Neural progenitor cell (in vitro differentiated cells): ENCODE results near the gene NPC1. TPM values are rescaled to one million over a fixed set of nuclear protein-coding genes. Genes with fewer than 3 reads are reported as not detected.

Source experiments
- DNase-seq: peaks from one replicate; pipeline ENCODE4 v3.0.0-alpha.2; 2016; ENCODE audit warnings: low spot score
- H2AFZ ChIP-seq: fragments of 200-600 bp; sonication (generic); replicated peaks from 2 replicates; pipeline ENCODE4 v1.6.1; 2016; ENCODE audit warnings: antibody characterized with exemption
- H3F3A ChIP-seq: fragments of 200-600 bp; sonication (generic); 2 replicates; pipeline ENCODE4 v1.6.1; 2016; ENCODE audit warnings: antibody characterized with exemption, low read depth
- H3K27ac ChIP-seq: fragments of 200-600 bp; sonication (generic); 2 replicates; pipeline ENCODE4 v1.5.1; 2016; ENCODE audit warnings: mild to moderate bottlenecking
- H3K27me3 ChIP-seq: fragments of 200-600 bp; sonication (generic); 2 replicates; pipeline ENCODE4 v1.6.1; 2016; ENCODE audit warnings: mild to moderate bottlenecking, moderate library complexity
- H3K36me3 ChIP-seq: fragments of 200-600 bp; sonication (generic); 2 replicates; pipeline ENCODE4 v1.5.1; 2016
- H3K4me1 ChIP-seq: fragments of 200-600 bp; sonication (generic); 2 replicates; pipeline ENCODE4 v1.6.1; 2016; ENCODE audit warnings: mixed run types
- H3K4me2 ChIP-seq: fragments of 200-600 bp; sonication (generic); 2 replicates; pipeline ENCODE4 v1.6.1; 2016
- H3K4me3 ChIP-seq: fragments of 200-600 bp; sonication (generic); 2 replicates; pipeline ENCODE4 v1.5.1; 2016
- H3K79me2 ChIP-seq: fragments of 200-600 bp; sonication (generic); 2 replicates; pipeline ENCODE4 v1.6.1; 2016; ENCODE audit warnings: low read depth
- H3K9ac ChIP-seq: fragments of 200-600 bp; sonication (generic); 2 replicates; pipeline ENCODE4 v1.6.1; 2016
- H3K9me3 ChIP-seq: fragments of 200-600 bp; sonication (generic); 2 replicates; pipeline ENCODE4 v1.5.1; 2016; ENCODE audit warnings: low read depth
- H4K20me1 ChIP-seq: fragments of 200-600 bp; sonication (generic); 2 replicates; pipeline ENCODE4 v1.6.1; 2016; ENCODE audit warnings: low read depth
- H3K27ac Mint-ChIP-seq: 3 replicates; pipeline ENCODE4 v1.8.0; 2021; ENCODE audit warnings: mixed read lengths
- H3K27me3 Mint-ChIP-seq: 2 replicates; pipeline ENCODE4 v1.8.0; 2022; ENCODE audit warnings: low read depth, mild to moderate bottlenecking, inconsistent platforms, moderate library complexity, mixed read lengths; ENCODE audit not compliant: insufficient read depth
- H3K36me3 Mint-ChIP-seq: 3 replicates; pipeline ENCODE4 v1.8.0; 2021; ENCODE audit warnings: mixed read lengths
- H3K4me1 Mint-ChIP-seq: 3 replicates; pipeline ENCODE4 v1.8.0; 2021; ENCODE audit warnings: mixed read lengths
- H3K4me3 Mint-ChIP-seq: 3 replicates; pipeline ENCODE4 v1.8.0; 2021; ENCODE audit warnings: mild to moderate bottlenecking, moderate library complexity, mixed read lengths
- H3K9me3 Mint-ChIP-seq: 3 replicates; pipeline ENCODE4 v1.8.0; 2020; ENCODE audit warnings: mixed read lengths
- CTCF ChIP-seq: fragments of 200-600 bp; sonication (generic); IDR thresholded peaks from 2 replicates; pipeline ENCODE4 v1.5.1; 2017; ENCODE audit warnings: antibody characterized with exemption, mild to moderate bottlenecking
- EZH2 ChIP-seq: fragments of 200-600 bp; sonication (generic); IDR thresholded peaks from 2 replicates; pipeline ENCODE4 v1.6.1; 2017; ENCODE audit warnings: antibody characterized with exemption, mild to moderate bottlenecking, moderate library complexity
- EZH2phosphoT487 ChIP-seq: fragments of 200-600 bp; sonication (generic); IDR thresholded peaks from 2 replicates; pipeline ENCODE4 v1.6.1; 2017; ENCODE audit warnings: antibody characterized with exemption
- total RNA-seq: library from RNA; depleted of rRNA; stranded (reverse); fragments of >200 nt; gene quantifications from 2 replicates; pipeline ENCODE4 v1.2.3, GENCODE V29; 2015; ENCODE audit warnings: low replicate concordance

Gene NPC1
- total RNA-seq, 1 donor from 2014 or later, result 20.9 TPM

DNA sequence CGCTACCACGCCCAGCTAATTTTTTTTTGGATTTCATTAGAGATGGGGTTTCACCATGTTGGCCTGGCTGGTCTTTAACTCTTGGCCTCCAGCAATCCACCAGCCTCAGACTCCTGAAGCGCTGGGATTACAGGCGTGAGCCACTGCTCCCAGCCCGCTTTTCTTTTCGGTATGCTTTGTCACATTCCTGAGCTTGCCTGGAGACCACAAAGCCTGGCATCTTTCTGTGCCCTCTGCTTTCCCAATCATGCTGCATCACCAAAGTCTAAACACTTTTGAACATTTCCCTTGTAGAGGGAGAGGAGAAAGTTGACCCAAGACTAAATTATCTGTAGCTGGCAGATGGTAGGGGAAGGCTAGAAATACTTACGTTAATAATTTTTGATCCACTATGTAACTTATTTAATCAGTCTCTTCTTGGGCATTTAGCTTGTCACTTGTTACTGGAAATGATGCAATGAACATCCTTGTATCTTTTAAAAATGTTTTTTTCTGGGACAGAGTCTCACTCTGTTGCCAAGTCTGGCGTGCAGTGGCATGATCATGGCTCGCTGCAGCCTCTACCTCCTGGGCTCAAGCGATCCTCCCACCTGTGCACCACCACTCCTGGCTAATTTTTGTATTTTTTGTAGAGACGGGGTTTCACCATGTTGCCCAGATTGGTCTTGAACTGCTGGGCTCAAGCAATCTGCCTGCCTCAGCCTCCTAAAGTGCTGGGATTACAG lies 2.7 kb upstream of the NPC1 start:
- Histone ChIP-seq H3K9ac (no peak overlapping the region), H2AFZ (peak overlapping the region; percentile 46), H3K27ac (no peak overlapping the region), H3K9me3 (no peaks in the 10 kb centered on the region), H3K4me1 (peaks cover 16% of the 10 kb centered on the region), H3K79me2 (peaks cover 20% of the 10 kb centered on the region), H3K36me3 (no peaks in the 10 kb centered on the region), H3K4me2 (no peak overlapping the region), H3F3A (peaks cover 22% of the 10 kb centered on the region), H3K4me3 (no peak overlapping the region), H3K27me3 (peaks cover 6% of the 10 kb centered on the region), H4K20me1 (peaks cover 9% of the 10 kb centered on the region)
- H3K4me1 Mint-ChIP-seq, result peaks cover 19% of the 10 kb centered on the region
- no peaks in the 10 kb centered on the region for H3K36me3 Mint-ChIP-seq
- H3K9me3 Mint-ChIP-seq, result no peaks in the 10 kb centered on the region
- TF ChIP-seq EZH2, result no peak
- TF ChIP-seq EZH2phosphoT487, result no peak
- TF ChIP-seq CTCF, result no peak
- peaks cover 6% of the 10 kb centered on the region for H3K27me3 Mint-ChIP-seq
- no peak overlapping the region for H3K27ac Mint-ChIP-seq
- H3K4me3 Mint-ChIP-seq, result no peak overlapping the region
- peak; percentile 58 for DNase-seq

GRCh38 chr18:23587220-23587642 lies 925 bp upstream of the NPC1 start:
- H3K4me3 Mint-ChIP-seq, result peak overlapping the region; percentile 98
- H2AFZ ChIP-seq, result peak overlapping the region; percentile 55
- H3K36me3 Mint-ChIP-seq, result no peaks in the 10 kb centered on the region
- peaks cover 30% of the 10 kb centered on the region for H3K4me1 Mint-ChIP-seq
- TF ChIP-seq EZH2 (no peak), CTCF (no peak), EZH2phosphoT487 (no peak)
- peaks cover 9% of the 10 kb centered on the region for H4K20me1 ChIP-seq
- no peaks in the 10 kb centered on the region for H3K9me3 Mint-ChIP-seq
- peak overlapping the region; percentile 86 for H3K4me2 ChIP-seq
- peaks cover 26% of the 10 kb centered on the region for H3K4me1 ChIP-seq
- no peak for DNase-seq
- no peak overlapping the region for H3K9ac ChIP-seq
- no peaks in the 10 kb centered on the region for H3K36me3 ChIP-seq
- H3K4me3 ChIP-seq, result peak overlapping the region; percentile 73
- peaks cover 36% of the 10 kb centered on the region for H3K79me2 ChIP-seq
- no peak overlapping the region for H3K27ac ChIP-seq
- H3F3A ChIP-seq, result peaks cover 22% of the 10 kb centered on the region
- H3K27me3 Mint-ChIP-seq, result peaks cover 6% of the 10 kb centered on the region
- H3K27ac Mint-ChIP-seq, result peak overlapping the region; percentile 87
- H3K9me3 ChIP-seq, result no peaks in the 10 kb centered on the region
- peaks cover 6% of the 10 kb centered on the region for H3K27me3 ChIP-seq

DNA sequence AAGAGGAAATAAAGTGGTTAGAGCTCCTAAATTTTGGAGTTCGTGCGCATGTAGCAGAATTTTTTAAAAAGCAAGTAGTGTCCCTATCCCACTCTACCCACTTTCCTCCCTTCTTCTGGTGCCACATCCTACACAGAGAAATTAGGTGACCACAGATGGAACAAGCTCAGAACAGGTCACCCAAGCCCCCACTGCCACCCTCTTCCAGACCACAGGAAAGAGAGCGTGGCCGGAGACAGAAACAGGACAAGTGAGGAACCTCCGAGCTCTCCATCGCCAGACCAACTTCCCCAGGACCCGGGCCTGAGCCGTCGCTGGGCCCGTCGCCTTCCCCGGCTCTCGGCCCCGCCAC lies 433 bp downstream of the NPC1 start:
- Histone ChIP-seq H2AFZ (peak overlapping the region; percentile 90), H3F3A (peaks cover 22% of the 10 kb centered on the region)

More for the DNA sequence above, 433 bp downstream of the NPC1 start:
- H3K27me3 Mint-ChIP-seq, result peaks cover 2% of the 10 kb centered on the region
- Histone ChIP-seq H3K4me2 (peak overlapping the region; percentile 86), H3K4me1 (peaks cover 26% of the 10 kb centered on the region), H3K9me3 (no peaks in the 10 kb centered on the region), H3K36me3 (no peaks in the 10 kb centered on the region), H3K27me3 (peaks cover 6% of the 10 kb centered on the region), H3K4me3 (peak overlapping the region; percentile 73), H3K79me2 (peaks cover 50% of the 10 kb centered on the region), H3K9ac (peak overlapping the region; percentile 63), H3K27ac (peak overlapping the region; percentile 95), H4K20me1 (peaks cover 9% of the 10 kb centered on the region)
- peak overlapping the region; percentile 98 for H3K4me3 Mint-ChIP-seq
- no peak for TF ChIP-seq CTCF
- no peak for TF ChIP-seq EZH2
- no peak for TF ChIP-seq EZH2phosphoT487
- peaks cover 34% of the 10 kb centered on the region for H3K4me1 Mint-ChIP-seq
- no peaks in the 10 kb centered on the region for H3K36me3 Mint-ChIP-seq
- no peaks in the 10 kb centered on the region for H3K9me3 Mint-ChIP-seq
- H3K27ac Mint-ChIP-seq, result peak overlapping the region; percentile 96
- DNase-seq, result no peak
